PC-9 (cell line): ENCODE data around the gene RAET1E.

Experiments
- CTCF ChIP-seq: fragments of 200-600 bp; sonication (generic); conservative IDR thresholded peaks from 2 replicates; pipeline ENCODE4 v1.6.1; 2017; ENCODE audit warnings: mixed run types, antibody characterized with exemption, mild to moderate bottlenecking, moderate library complexity
- EZH2 ChIP-seq: fragments of 200-600 bp; sonication (generic); IDR thresholded peaks from 2 replicates; pipeline ENCODE4 v1.8.0; 2017; ENCODE audit warnings: antibody characterized with exemption, low read depth

GRCh38 chr6:149906405-149906804, 8.5 kb upstream of the RAET1E start:
- TF ChIP-seq CTCF (no peak), EZH2 (no peak)
